K562 (cell line): Measurements from ENCODE around the gene ZNF622. TPM values are rescaled to one million over a fixed set of nuclear protein-coding genes. Genes with fewer than 3 reads are reported as not detected.

Experiments
- CBX8 ChIP-seq: fragments of 200-600 bp; sonication (generic); IDR thresholded peaks from 2 replicates; pipeline ENCODE4 v1.6.1; 2012; ENCODE audit warnings: borderline replicate concordance, mixed run types, low read depth, mild to moderate bottlenecking, moderate library complexity, mixed read lengths, low read length, control low read depth, inconsistent platforms; ENCODE audit not compliant: poor library complexity, severe bottlenecking; ENCODE audit errors: extremely low read depth
- PHTF2 ChIP-seq: fragments of 250-450 bp; sonication (Bioruptor Pico); IDR thresholded peaks from 2 replicates; pipeline ENCODE4 v1.5.0; 2021; ENCODE audit warnings: mild to moderate bottlenecking
- SRSF3 ChIP-seq: fragments of 200-400 bp; formaldehyde crosslinking; IDR thresholded peaks from 2 replicates; pipeline ENCODE4 v1.6.1; 2016; ENCODE audit warnings: mild to moderate bottlenecking, low read length, moderate library complexity; ENCODE audit not compliant: insufficient read depth
- ZFP36 ChIP-seq: fragments of 150-350 bp; IDR thresholded peaks from 2 replicates; pipeline ENCODE4 v1.6.1; 2018; ENCODE audit warnings: low read length, low read depth; ENCODE audit not compliant: partially characterized antibody
- polyA plus RNA-seq, 8 experiments: library from polyadenylated mRNA; depleted of rRNA in 4 of 8; stranded (reverse) in 5 of 8; unstranded in 3 of 8; fragments of >200 nt; fragmentation: Nextera tagmentation in 2 of 8; fragmentation: Illumina TruSeq in 1 of 8; extraction: Ambion mirVana in 2 of 8; extraction: Trizol in 1 of 8; gene quantifications; 2 replicates each; pipeline versions ENCODE4 v1.2.1 to v1.2.3, GENCODE V29; 2011 to 2014; ENCODE audit warnings: inconsistent platforms in 1 of 8, missing spikeins in 1 of 8
- total RNA-seq, 7 experiments: library from RNA; depleted of rRNA in 6 of 7; stranded (reverse); fragments of >200 nt in 6 of 7; fragmentation: Illumina TruSeq in 2 of 7; extraction: Trizol in 2 of 7; gene quantifications; 2 replicates each; pipeline versions ENCODE4 v1.2.1 to v1.2.3, GENCODE V29; 2011 to 2021; ENCODE audit warnings: low replicate concordance in 1 of 7
- TF ChIP-seq, protein P1 (sequence below): fragments of 250-450 bp; sonication (Bioruptor Pico); IDR thresholded peaks from 2 replicates; pipeline ENCODE4 v1.9.0; 2021; ENCODE audit warnings: mild to moderate bottlenecking, inconsistent platforms
- TF ChIP-seq, protein P2 (sequence below), 2 experiments: fragments of 150-350 bp in 1 of 2; IDR thresholded peaks; 2 replicates each; pipeline ENCODE4 v1.6.1; 2012 to 2016; ENCODE audit warnings: low read depth in 2 of 2, low read length in 2 of 2, mild to moderate bottlenecking in 1 of 2, moderate library complexity in 1 of 2

ZNF622 gene
- total and polyA plus RNA-seq, 9 of the 15 experiments (the other 6 are each of a cell fraction or from before 2014, with no cell fraction given): 9.6 to 51.5 (median 32.3) TPM

GRCh38 chr5:16484081-16484480, 18.5 kb upstream of the ZNF622 start (continued):
- TF ChIP-seq, protein P1, sequence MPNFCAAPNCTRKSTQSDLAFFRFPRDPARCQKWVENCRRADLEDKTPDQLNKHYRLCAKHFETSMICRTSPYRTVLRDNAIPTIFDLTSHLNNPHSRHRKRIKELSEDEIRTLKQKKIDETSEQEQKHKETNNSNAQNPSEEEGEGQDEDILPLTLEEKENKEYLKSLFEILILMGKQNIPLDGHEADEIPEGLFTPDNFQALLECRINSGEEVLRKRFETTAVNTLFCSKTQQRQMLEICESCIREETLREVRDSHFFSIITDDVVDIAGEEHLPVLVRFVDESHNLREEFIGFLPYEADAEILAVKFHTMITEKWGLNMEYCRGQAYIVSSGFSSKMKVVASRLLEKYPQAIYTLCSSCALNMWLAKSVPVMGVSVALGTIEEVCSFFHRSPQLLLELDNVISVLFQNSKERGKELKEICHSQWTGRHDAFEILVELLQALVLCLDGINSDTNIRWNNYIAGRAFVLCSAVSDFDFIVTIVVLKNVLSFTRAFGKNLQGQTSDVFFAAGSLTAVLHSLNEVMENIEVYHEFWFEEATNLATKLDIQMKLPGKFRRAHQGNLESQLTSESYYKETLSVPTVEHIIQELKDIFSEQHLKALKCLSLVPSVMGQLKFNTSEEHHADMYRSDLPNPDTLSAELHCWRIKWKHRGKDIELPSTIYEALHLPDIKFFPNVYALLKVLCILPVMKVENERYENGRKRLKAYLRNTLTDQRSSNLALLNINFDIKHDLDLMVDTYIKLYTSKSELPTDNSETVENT (CRISPR knock-in tag): no peak
- no peak for TF ChIP-seq PHTF2 (CRISPR knock-in tag)
- no peak for TF ChIP-seq ZFP36
- TF ChIP-seq SRSF3: no peak
- TF ChIP-seq, protein P2, sequence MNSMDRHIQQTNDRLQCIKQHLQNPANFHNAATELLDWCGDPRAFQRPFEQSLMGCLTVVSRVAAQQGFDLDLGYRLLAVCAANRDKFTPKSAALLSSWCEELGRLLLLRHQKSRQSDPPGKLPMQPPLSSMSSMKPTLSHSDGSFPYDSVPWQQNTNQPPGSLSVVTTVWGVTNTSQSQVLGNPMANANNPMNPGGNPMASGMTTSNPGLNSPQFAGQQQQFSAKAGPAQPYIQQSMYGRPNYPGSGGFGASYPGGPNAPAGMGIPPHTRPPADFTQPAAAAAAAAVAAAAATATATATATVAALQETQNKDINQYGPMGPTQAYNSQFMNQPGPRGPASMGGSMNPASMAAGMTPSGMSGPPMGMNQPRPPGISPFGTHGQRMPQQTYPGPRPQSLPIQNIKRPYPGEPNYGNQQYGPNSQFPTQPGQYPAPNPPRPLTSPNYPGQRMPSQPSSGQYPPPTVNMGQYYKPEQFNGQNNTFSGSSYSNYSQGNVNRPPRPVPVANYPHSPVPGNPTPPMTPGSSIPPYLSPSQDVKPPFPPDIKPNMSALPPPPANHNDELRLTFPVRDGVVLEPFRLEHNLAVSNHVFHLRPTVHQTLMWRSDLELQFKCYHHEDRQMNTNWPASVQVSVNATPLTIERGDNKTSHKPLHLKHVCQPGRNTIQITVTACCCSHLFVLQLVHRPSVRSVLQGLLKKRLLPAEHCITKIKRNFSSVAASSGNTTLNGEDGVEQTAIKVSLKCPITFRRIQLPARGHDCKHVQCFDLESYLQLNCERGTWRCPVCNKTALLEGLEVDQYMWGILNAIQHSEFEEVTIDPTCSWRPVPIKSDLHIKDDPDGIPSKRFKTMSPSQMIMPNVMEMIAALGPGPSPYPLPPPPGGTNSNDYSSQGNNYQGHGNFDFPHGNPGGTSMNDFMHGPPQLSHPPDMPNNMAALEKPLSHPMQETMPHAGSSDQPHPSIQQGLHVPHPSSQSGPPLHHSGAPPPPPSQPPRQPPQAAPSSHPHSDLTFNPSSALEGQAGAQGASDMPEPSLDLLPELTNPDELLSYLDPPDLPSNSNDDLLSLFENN (IDR thresholded peaks at IDR 0.05; ENCODE audit: low read depth in 2 of 2, low read length in 2 of 2): no peak
- no peak for TF ChIP-seq CBX8
